Adipose tissue (tissue), 3 donors: ENCODE results near the gene PRSS36. TPM values are rescaled to one million over a fixed set of nuclear protein-coding genes. Genes with fewer than 3 reads are reported as not detected.

ENCODE experiments used
- polyA plus RNA-seq, 3 donors: library from polyadenylated mRNA; stranded (reverse); fragments of 200-250 nt; gene quantifications; one replicate each; pipeline ENCODE4 v1.2.3, GENCODE V29; 2013
- donor health status: healthy with polysubstance abuse.
- donor health status: Bipolar disorder and iron deficiency.
- donor health status: healthy.

The PRSS36 gene
- polyA plus RNA-seq, 3 donors: 2.4 to 3.8 (median 3.4) TPM

Other genes with a start within 250 kb of the PRSS36 start
- gene FBXL19, start 226.5 kb downstream of the PRSS36 start, polyA plus RNA-seq: 1 to 10 TPM; 3.6 to 9.1 (median 5.3) TPM
- gene ORAI3, start 201.0 kb downstream of the PRSS36 start, polyA plus RNA-seq: 10 to 100 TPM; 11.3 to 16.3 (median 14.6) TPM
- 10 to 100 TPM in 2 of 3 donors, 1 to 10 TPM in 1; 5.1 to 13.0 (median 10.8) TPM for gene SETD1A, start 192.3 kb downstream of the PRSS36 start, polyA plus RNA-seq
- 10 to 100 TPM; 23.3 to 31.2 (median 26.8) TPM for gene HSD3B7, start 164.9 kb downstream of the PRSS36 start, polyA plus RNA-seq
- under 1 TPM; 0.11 to 0.98 (median 0.18) TPM for gene STX1B, start 139.4 kb downstream of the PRSS36 start, polyA plus RNA-seq
- gene STX4, start 116.5 kb downstream of the PRSS36 start, polyA plus RNA-seq: 10 to 100 TPM; 31.8 to 83.0 (median 66.8) TPM
- gene ZNF668, start 75.8 kb downstream of the PRSS36 start, polyA plus RNA-seq: 1 to 10 TPM; 3.3 to 7.1 (median 6.3) TPM
- gene ZNF646, start 75.6 kb downstream of the PRSS36 start, polyA plus RNA-seq: 1 to 10 TPM; 4.8 to 5.2 (median 5.2) TPM
- gene PRSS53, start 61.1 kb downstream of the PRSS36 start, polyA plus RNA-seq: 1 to 10 TPM in 1 of 3 donors, under 1 TPM in 2; 0.45 to 2.4 (median 0.88) TPM
- gene VKORC1, start 55.3 kb downstream of the PRSS36 start, polyA plus RNA-seq: 100 to 1,000 TPM; 106 to 132 (median 113) TPM
- 10 to 100 TPM; 31.4 to 79.6 (median 45.4) TPM for gene BCKDK, start 41.7 kb downstream of the PRSS36 start, polyA plus RNA-seq
- 10 to 100 TPM; 37.6 to 41.5 (median 39.9) TPM for gene KAT8, start 32.4 kb downstream of the PRSS36 start, polyA plus RNA-seq
- gene PRSS8, start 14.3 kb downstream of the PRSS36 start, polyA plus RNA-seq: 100 to 1,000 TPM in 1 of 3 donors, 10 to 100 TPM in 1, 1 to 10 TPM in 1; 1.3 to 159 (median 11.2) TPM
- gene FUS, start 30.1 kb upstream of the PRSS36 start, polyA plus RNA-seq: 100 to 1,000 TPM in 2 of 3 donors, 10 to 100 TPM in 1; 79.6 to 236 (median 213) TPM
- 10 to 100 TPM; 12.2 to 50.5 (median 25.8) TPM for gene PYCARD, start 52.7 kb upstream of the PRSS36 start, polyA plus RNA-seq
- gene TRIM72, start 64.1 kb upstream of the PRSS36 start, polyA plus RNA-seq: under 1 TPM; 0.09 to 0.12 (median 0.11) TPM
- not detected for gene PYDC1, start 67.1 kb upstream of the PRSS36 start, polyA plus RNA-seq
- 10 to 100 TPM in 1 of 3 donors, 1 to 10 TPM in 2; 1.4 to 15.6 (median 7.8) TPM for gene ITGAM, start 109.9 kb upstream of the PRSS36 start, polyA plus RNA-seq
- gene ITGAX, start 205.1 kb upstream of the PRSS36 start, polyA plus RNA-seq: 10 to 100 TPM in 1 of 3 donors, 1 to 10 TPM in 1, under 1 TPM in 1; 0.91 to 22.4 (median 4.5) TPM
- under 1 TPM in 2 of 3 donors, not detected in 1; 0.03 to 0.09 TPM for gene ITGAD, start 243.3 kb upstream of the PRSS36 start, polyA plus RNA-seq